Prostate gland (tissue), 2 donors: ENCODE measurements around the gene CAPN11. TPM values are rescaled to one million over a fixed set of nuclear protein-coding genes. Genes with fewer than 3 reads are reported as not detected.
"Not testable (repeated sequence)": the region's sequence is repeated elsewhere in the genome, so short reads cannot be mapped to it uniquely, and the experiment has no call there.

ENCODE experiments used
- DNase-seq: peaks from one replicate; pipeline ENCODE4 v3.0.0-alpha.2; 2019; ENCODE audit warnings: low spot score
- H3K27ac ChIP-seq, 2 donors: fragments of 200-600 bp; sonication (generic); 2 replicates each; pipeline ENCODE4 v1.5.1; 2017 to 2019
- H3K27me3 ChIP-seq: fragments of 200-600 bp; sonication (generic); replicated peaks from 2 replicates; pipeline ENCODE4 v1.5.1; 2019; ENCODE audit not compliant: insufficient read depth
- H3K36me3 ChIP-seq, 2 donors: fragments of 200-600 bp; sonication (generic); 1 replicate in 1 of 2; 2 replicates in 1 of 2; pipeline versions ENCODE4 v1.5.1 to v1.8.1; 2017 to 2019
- H3K4me1 ChIP-seq: fragments of 200-600 bp; sonication (generic); replicated peaks from 2 replicates; pipeline ENCODE4 v1.5.1; 2019
- H3K4me3 ChIP-seq, 2 donors: fragments of 200-600 bp; sonication (generic); 2 replicates each; pipeline ENCODE4 v1.5.1; 2017 to 2019
- H3K9me3 ChIP-seq: fragments of 200-600 bp; sonication (generic); 2 replicates; pipeline ENCODE4 v1.5.1; 2017
- POLR2A ChIP-seq: fragments of 450-650 bp; IDR thresholded peaks from one replicate; pipeline ENCODE4 v1.6.1; 2016; ENCODE audit warnings: antibody characterized with exemption, mild to moderate bottlenecking
- POLR2AphosphoS5 ChIP-seq: sonication (generic); formaldehyde crosslinking; IDR thresholded peaks from one replicate; pipeline ENCODE4 v1.6.1; 2017; ENCODE audit warnings: antibody characterized with exemption
- WGBS: methylation state at CpG from one replicate; pipeline ENCODE4 v1.1.5; 2018; 5-methylcytosine and 5-hydroxymethylcytosine counted together
- intact Hi-C: fragments of 100-400 bp; cut with DNase I; formaldehyde crosslinking; loops from one replicate; pipeline ENCODE4 v1.14.2; 2022
- small RNA-seq, 2 donors: library from RNA; depleted of rRNA; stranded (forward); fragments of <200 nt; gene quantifications; one replicate each; pipeline ENCODE3, GENCODE V24; 2016
- total RNA-seq, 2 donors: library from RNA; depleted of rRNA; stranded (reverse); fragments of >200 nt; gene quantifications; one replicate each; pipeline ENCODE4 v1.1.0, GENCODE V29; 2016
- TF ChIP-seq, protein P1 (sequence below), 4 experiments: fragments of 200-600 bp in 2 of 4; fragments of 450-650 bp in 2 of 4; sonication (generic) in 2 of 4; IDR thresholded peaks; 1 replicate in 3 of 4; 2 replicates in 1 of 4; pipeline ENCODE4 v1.5.1; 2016 to 2019; ENCODE audit warnings: antibody characterized with exemption in 4 of 4, mild to moderate bottlenecking in 2 of 4, moderate library complexity in 2 of 4

Gene CAPN11
- total RNA-seq, 2 donors from 2014 or later: 5.9 TPM; not detected in 1

DNA sequence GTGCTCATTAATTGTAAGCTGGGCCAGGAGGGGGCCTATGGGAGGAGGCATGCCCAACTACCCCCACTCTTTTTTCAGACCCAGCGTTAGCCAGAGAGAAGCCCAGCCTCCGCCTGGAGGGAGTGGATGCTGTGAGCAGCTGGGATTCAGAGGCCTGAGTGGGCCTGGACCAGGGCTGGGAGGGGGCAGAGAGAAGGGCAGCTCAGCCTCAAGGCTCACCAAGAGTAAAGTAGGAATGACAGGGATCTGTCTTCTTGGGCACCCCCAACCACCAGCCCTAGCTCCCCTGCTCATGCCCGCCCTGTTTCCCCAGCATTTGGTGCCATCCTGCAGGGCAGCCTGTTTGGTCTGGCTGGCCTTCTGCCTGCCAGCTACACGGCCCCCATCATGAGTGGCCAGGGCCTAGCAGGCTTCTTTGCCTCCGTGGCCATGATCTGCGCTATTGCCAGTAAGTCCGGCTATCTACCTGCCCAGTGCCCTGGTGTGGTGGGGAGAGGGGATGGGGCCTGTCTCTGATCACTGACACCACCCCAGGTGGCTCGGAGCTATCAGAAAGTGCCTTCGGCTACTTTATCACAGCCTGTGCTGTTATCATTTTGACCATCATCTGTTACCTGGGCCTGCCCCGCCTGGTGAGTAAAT, 71.5 kb downstream of the CAPN11 start:
- no peak overlapping the region for H3K4me3 ChIP-seq
- no peak overlapping the region for H3K27ac ChIP-seq
- no peaks in the 10 kb centered on the region for H3K9me3 ChIP-seq
- 93% methylated on average over 10 of the region's 10 CpGs for WGBS
- no peak for DNase-seq
- no peaks in the 10 kb centered on the region for H3K27me3 ChIP-seq
- H3K4me1 ChIP-seq: peaks cover 9% of the 10 kb centered on the region
- intact Hi-C loops: loop anchor here (5.0 kb wide), 1 partner anchor 133 kb away; no protein-coding TSS in a partner anchor
- TF ChIP-seq, protein P1, sequence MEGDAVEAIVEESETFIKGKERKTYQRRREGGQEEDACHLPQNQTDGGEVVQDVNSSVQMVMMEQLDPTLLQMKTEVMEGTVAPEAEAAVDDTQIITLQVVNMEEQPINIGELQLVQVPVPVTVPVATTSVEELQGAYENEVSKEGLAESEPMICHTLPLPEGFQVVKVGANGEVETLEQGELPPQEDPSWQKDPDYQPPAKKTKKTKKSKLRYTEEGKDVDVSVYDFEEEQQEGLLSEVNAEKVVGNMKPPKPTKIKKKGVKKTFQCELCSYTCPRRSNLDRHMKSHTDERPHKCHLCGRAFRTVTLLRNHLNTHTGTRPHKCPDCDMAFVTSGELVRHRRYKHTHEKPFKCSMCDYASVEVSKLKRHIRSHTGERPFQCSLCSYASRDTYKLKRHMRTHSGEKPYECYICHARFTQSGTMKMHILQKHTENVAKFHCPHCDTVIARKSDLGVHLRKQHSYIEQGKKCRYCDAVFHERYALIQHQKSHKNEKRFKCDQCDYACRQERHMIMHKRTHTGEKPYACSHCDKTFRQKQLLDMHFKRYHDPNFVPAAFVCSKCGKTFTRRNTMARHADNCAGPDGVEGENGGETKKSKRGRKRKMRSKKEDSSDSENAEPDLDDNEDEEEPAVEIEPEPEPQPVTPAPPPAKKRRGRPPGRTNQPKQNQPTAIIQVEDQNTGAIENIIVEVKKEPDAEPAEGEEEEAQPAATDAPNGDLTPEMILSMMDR (IDR thresholded peaks at IDR 0.05): no peak
- TF ChIP-seq POLR2A (no peak), POLR2AphosphoS5 (no peak)
- no peaks in the 10 kb centered on the region for H3K36me3 ChIP-seq

DNA sequence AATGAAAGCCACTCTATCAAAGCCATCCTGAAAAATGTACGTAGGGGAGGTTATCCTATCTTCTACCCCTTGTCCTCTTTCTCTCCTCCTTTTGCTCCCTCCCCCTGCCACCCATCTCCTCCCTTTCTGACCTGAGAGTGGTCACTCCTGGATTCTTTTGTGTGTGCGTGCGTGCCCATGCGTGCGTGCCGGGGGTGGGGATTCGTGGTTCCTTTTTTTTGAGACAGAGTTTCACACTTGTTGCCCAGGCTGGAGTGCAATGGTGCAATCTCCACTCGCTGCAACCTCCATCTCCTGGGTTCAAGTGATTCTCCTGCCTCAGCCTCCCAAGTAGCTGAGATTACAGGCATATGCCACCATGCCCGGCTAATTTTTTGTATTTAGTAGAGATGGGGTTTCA, 72.8 kb downstream of the CAPN11 start:
- H3K27ac ChIP-seq, DNase-seq, H3K4me3 ChIP-seq, H3K9me3 ChIP-seq, H3K36me3 ChIP-seq, H3K27me3 ChIP-seq: not testable (repeated sequence)
- H3K4me1 ChIP-seq: peaks cover 10% of the 10 kb centered on the region
- intact Hi-C loops: loop anchor here (5.0 kb wide), 1 partner anchor 134 kb away; no protein-coding TSS in a partner anchor
- 90% methylated on average over 9 of the region's 9 CpGs for WGBS

DNA sequence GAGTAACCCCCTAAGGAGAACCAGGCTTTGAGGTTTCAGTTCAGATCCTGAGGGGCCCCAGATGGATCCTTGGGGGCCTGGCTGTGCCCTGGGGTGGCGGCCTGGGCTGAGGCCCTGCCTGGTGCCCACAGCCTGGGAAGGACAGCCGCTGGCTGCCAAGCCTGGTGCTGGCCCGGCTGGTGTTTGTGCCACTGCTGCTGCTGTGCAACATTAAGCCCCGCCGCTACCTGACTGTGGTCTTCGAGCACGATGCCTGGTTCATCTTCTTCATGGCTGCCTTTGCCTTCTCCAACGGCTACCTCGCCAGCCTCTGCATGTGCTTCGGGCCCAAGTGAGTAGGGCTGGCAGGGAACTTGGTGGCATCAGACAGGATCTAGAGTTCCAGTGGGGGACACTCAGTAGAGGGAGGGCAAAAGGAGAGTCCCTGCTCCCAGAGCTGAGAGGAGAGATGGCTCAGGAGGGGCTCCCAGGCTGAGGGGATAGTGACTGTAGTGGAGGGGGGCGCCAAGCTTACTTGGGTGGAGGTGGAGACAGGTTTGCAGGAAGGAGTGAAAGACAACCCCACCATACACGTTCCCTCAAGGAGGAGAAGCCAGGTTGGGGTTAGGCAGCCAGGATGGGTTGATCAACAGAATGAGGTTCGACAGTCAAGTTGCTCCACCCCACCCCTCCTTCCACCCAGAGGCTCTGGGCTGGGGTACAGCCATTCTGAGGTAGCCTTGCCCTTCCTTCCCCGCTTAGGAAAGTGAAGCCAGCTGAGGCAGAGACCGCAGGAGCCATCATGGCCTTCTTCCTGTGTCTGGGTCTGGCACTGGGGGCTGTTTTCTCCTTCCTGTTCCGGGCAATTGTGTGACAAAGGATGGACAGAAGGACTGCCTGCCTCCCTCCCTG, 74.3 kb downstream of the CAPN11 start:
- WGBS: 86% methylated on average over 16 of the region's 16 CpGs
- intact Hi-C loops: loop anchor here (5.0 kb wide), 1 partner anchor 136 kb away; no protein-coding TSS in a partner anchor
- Histone ChIP-seq H3K4me1 (peaks cover 15% of the 10 kb centered on the region), H3K36me3 (no peaks in the 10 kb centered on the region), H3K27ac (peak overlapping the region; percentile 69 to 80), H3K4me3 (no peak overlapping the region), H3K9me3 (no peaks in the 10 kb centered on the region), H3K27me3 (no peaks in the 10 kb centered on the region)
- no peak for DNase-seq
- TF ChIP-seq POLR2A (no peak), POLR2AphosphoS5 (no peak)
- TF ChIP-seq, protein P1 (IDR thresholded peaks at IDR 0.05): no peak

DNA sequence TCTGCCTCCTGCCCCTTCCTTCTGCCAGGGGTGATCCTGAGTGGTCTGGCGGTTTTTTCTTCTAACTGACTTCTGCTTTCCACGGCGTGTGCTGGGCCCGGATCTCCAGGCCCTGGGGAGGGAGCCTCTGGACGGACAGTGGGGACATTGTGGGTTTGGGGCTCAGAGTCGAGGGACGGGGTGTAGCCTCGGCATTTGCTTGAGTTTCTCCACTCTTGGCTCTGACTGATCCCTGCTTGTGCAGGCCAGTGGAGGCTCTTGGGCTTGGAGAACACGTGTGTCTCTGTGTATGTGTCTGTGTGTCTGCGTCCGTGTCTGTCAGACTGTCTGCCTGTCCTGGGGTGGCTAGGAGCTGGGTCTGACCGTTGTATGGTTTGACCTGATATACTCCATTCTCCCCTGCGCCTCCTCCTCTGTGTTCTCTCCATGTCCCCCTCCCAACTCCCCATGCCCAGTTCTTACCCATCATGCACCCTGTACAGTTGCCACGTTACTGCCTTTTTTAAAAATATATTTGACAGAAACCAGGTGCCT, 75.0 kb downstream of the CAPN11 start:
- no peak for DNase-seq
- peak overlapping the region; percentile 69 to 80 for H3K27ac ChIP-seq
- TF ChIP-seq POLR2AphosphoS5: no peak
- no peak for TF ChIP-seq POLR2A
- TF ChIP-seq, protein P1 (IDR thresholded peaks at IDR 0.05): no peak
- 35% methylated on average over 14 of the region's 14 CpGs for WGBS
- no peak overlapping the region for H3K4me3 ChIP-seq
- no peaks in the 10 kb centered on the region for H3K27me3 ChIP-seq
- peaks cover 15% of the 10 kb centered on the region for H3K4me1 ChIP-seq
- H3K36me3 ChIP-seq: no peaks in the 10 kb centered on the region
- no peaks in the 10 kb centered on the region for H3K9me3 ChIP-seq
- intact Hi-C loops: loop anchor here (1.0 to 5.0 kb wide), 2 partner anchors 60 to 136 kb away; no protein-coding TSS in a partner anchor

Small RNA genes lying within 50 kb of the gene (small RNA-seq; reads per million reads assigned to genes)
- gene RN7SL811P: 0 reads per million in 2 donors

Other genes starting within 250 kb of the CAPN11 start
- gene MRPL14, start 31.4 kb upstream of the CAPN11 start, total RNA-seq: 10 to 100 TPM; 35.7 to 48.1 TPM
- 100 to 1,000 TPM in 1 of 2 donors, 10 to 100 TPM in 1; 50.9 to 113 TPM for gene TMEM63B, start 31.3 kb upstream of the CAPN11 start, total RNA-seq
- gene MYMX, start 58.1 kb downstream of the CAPN11 start, total RNA-seq: not detected
- gene SLC29A1, start 64.8 kb downstream of the CAPN11 start, total RNA-seq: 10 to 100 TPM; 18.5 to 58.9 TPM
- gene HSP90AB1, start 88.3 kb downstream of the CAPN11 start, total RNA-seq: 100 to 1,000 TPM; 650 to 805 TPM
- 10 to 100 TPM; 44.5 to 59.9 TPM for gene SLC35B2, start 98.7 kb downstream of the CAPN11 start, total RNA-seq
- 10 to 100 TPM; 20.8 to 34.4 TPM for gene NFKBIE, start 106.7 kb downstream of the CAPN11 start, total RNA-seq
- 1 to 10 TPM in 1 of 2 donors, under 1 TPM in 1; 0.09 to 1.1 TPM for gene TMEM151B, start 111.6 kb downstream of the CAPN11 start, total RNA-seq
- gene AARS2, start 154.5 kb downstream of the CAPN11 start, total RNA-seq: 10 to 100 TPM; 17.4 to 19.4 TPM
- gene SPATS1, start 183.8 kb downstream of the CAPN11 start, total RNA-seq: 1 to 10 TPM in 1 of 2 donors, not detected in 1; 2.0 TPM
- 10 to 100 TPM; 18.0 to 18.9 TPM for gene CDC5L, start 228.9 kb downstream of the CAPN11 start, total RNA-seq